Activated CD8-positive, alpha-beta memory T cell treated with anti-CD3 and anti-CD28 coated beads, Interleukin-2, amount 50 U/mL, for 48 hours (primary cell): ENCODE measurements around the gene ZNF609.
"Not testable (repeated sequence)": the region's sequence is repeated elsewhere in the genome, so short reads cannot be mapped to it uniquely, and the experiment has no call there.

ENCODE experiments used
- DNase-seq: peaks from one replicate; pipeline ENCODE4 v3.0.0-alpha.2; 2020

ZNF609 gene

DNA sequence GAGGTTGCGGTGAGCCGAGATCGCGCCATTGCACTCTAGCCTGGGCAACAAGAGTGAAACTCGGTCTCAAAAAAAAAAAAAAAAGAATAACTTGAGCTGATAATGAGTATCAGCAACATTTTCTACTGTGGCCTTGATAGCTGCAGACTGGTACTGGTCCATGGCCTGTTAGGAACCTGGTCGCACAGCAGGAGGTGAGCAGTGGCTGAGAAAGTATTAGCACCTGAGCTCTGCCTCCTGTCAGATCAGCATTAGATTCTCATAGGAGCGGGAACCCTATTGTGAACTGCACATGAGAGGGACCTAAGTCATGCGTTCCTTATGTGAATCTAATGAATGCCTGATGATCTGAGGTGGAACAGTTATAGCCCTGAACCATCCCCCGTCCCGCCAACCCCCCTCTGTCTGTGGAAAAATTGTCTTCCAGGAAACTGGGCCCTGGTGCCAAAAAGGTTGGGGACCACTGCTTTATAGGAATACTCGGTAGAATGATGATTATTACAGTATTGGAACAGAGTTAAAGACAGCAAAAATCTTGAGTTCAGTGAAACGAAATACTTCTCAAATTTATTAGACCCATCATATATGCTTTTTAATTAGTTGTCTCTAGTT is 126.0 kb downstream of the ZNF609 start:
- no peak for DNase-seq

GRCh38 chr15:64586984-64587383 is 126.6 kb downstream of the ZNF609 start:
- DNase-seq, result no peak

DNA sequence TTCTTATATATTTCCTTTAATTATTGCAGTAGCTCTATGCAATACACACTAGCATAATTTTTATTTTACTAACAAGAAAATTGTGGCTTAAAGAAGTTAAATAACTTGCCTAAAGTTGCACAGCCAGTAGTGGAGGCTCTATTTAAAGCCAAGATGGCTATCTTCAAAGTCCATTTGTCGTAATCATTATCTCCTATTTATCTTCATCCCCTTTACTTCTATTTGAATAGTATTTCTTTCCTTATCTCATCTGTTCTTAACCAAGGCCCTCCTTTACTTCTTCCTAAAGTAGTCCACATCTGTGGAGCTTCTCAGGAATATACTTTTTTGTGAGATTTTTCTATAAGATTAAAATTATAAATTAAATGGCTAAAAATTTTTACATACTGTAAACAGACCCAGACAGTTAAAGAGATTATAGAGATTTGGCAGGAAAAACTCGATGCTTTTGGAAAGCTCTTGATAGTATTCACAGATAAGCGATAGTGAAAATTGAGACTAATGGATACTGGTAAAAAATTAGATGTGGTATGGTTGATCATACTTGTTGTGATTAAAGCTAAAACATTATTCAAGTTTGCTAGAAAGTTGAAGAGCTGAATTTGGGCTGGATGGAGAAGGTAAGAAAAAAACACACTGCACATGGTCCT is 129.2 kb downstream of the ZNF609 start:
- DNase-seq, result no peak

GRCh38 chr15:64592845-64593244 is 132.5 kb downstream of the ZNF609 start:
- not testable (repeated sequence) for DNase-seq

DNA sequence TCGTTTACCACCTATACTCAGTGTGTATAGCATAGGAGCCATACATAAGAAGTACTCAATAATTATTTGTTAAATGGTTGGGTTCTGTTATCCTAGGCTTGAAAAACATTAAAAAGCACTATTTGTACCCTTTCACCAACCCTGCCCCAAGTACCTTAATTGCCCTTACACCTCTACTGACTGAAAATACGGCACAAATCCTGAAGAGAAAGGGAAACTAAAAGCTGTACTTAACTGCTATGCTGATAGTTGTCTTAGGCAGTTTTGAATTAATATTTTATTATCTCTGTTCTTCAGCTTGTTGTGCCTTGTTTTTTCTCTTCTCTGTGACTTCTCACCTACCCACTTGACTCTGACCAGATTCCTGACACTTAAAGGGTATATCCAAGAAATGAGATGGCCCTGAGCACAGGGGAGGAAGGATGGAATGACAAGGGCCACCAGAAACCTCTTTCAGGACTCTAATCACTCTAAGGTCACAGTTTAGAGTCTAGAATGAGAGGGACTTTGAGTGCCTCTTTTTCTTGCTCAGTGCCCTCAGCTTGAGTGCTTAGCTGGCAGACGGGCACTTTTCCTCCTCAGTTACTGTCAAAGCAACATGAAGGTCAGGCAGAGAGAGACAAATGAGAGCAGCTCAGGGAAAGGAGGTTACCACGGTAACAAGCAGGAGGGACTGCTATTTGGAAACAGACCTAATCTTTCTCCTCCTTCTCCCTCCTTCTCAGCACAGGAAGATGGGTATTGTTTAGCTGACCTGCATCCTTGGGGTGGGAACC is 136.5 kb downstream of the ZNF609 start:
- DNase-seq, result peak; percentile 46

DNA sequence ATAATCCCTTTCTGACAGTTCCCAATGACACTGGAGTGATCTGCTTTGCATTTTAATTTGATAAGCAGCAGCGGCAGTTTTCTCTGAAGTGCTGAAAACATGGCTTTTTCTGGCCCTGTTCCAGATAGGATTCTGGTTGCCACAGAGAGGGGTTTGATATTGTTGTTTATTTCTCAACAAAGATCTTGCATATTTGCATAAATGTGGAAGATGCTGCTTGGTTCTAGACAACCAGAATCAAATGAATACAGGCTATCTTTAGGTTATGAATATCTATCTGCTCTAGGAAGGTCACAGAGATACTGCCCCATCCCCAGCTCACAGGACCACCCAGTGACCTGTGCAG is 137.1 kb downstream of the ZNF609 start:
- DNase-seq, result peak; percentile 35

- no peak for DNase-seq
These were observed 138.8 kb downstream of the ZNF609 start for GRCh38 chr15:64599226-64599625.

GRCh38 chr15:64599716-64600115 is 139.3 kb downstream of the ZNF609 start:
- DNase-seq, result peak; percentile 26

DNA sequence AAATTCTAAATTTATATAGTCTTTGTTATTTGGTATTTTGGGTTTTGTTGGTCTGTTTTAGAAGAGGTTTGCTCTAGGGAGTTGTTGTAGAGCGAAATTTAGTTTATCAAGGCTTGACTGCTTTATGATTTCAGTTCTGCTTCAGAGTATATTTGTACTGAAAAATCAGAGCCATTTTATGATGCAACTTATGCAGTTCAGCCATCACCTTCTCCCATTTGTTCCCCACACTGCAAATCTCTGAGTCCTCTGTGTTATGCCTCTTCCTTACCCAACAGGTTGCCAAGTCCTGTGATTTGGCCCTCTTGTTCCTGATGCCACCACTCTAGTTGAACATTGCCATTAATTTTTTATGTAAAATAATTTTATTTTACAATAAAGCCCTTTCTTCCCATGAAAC is 140.4 kb downstream of the ZNF609 start:
- DNase-seq, result peak; percentile 30

DNA sequence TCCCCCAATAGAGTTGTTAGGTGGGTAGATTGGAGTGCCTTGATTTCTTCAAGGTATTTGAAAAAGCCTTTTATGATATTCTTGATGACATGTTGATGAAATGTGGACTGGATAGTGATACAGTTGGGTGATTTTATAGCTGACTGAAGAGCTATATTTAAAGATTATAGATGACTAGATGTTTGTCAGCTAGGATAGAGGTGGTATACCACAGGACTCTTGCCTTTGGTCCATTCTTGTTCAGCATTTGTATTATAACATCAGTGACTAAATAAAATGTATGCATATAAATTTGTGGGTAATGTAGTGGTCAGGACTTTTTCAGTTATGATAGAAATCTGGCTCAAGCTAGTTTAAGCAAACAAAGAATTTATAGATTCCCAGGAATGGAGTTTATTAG is 143.9 kb downstream of the ZNF609 start:
- DNase-seq, result no peak

DNA sequence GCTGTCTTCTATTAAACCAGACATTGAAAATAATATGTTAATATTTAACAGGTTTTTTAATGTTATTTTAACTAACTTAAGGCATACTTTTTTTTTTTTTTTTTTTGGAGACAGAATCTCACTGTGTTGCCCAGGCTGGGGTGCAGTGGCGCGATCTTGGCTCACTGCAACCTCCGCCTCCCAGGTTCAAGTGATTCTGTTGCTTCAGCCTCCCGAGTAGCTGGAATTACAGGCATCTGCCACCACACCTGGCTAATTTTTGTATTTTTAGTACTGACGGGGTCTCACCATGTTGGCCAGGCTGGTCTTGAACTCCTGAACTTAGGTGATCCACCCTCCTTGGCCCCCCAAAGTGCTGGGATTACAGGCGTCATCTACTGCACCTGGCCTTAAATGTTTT is 147.0 kb downstream of the ZNF609 start:
- DNase-seq, result peak; percentile 25

- DNase-seq, result peak; percentile 25
These were observed 150.0 kb downstream of the ZNF609 start for GRCh38 chr15:64610257-64610919.

GRCh38 chr15:64611085-64611725 is 150.8 kb downstream of the ZNF609 start:
- no peak for DNase-seq

GRCh38 chr15:64614519-64614918 is 154.1 kb downstream of the ZNF609 start:
- no peak for DNase-seq

GRCh38 chr15:64617727-64618126 is 157.3 kb downstream of the ZNF609 start:
- no peak for DNase-seq

DNA sequence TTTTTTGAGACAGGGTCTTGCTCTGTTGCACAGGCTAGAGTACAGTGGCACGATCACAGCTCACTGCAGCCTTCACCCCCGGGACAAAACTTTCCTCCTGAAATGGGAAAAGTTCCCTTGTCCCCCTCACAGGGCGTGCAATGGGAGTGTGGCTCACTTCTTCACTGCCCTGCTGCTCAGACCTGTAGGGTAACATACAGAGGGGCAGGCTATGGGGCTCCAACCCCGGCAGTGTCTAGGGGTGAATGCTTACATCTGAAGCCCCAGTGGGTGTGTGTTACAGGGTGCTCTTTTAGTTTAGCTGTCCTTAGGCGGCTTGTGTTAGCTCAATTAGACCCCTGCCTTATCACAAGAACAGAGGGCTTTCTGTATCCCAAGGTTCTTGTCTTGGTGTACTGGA is 157.8 kb downstream of the ZNF609 start:
- DNase-seq, result no peak

GRCh38 chr15:64618540-64618939 is 158.2 kb downstream of the ZNF609 start:
- DNase-seq, result no peak

DNA sequence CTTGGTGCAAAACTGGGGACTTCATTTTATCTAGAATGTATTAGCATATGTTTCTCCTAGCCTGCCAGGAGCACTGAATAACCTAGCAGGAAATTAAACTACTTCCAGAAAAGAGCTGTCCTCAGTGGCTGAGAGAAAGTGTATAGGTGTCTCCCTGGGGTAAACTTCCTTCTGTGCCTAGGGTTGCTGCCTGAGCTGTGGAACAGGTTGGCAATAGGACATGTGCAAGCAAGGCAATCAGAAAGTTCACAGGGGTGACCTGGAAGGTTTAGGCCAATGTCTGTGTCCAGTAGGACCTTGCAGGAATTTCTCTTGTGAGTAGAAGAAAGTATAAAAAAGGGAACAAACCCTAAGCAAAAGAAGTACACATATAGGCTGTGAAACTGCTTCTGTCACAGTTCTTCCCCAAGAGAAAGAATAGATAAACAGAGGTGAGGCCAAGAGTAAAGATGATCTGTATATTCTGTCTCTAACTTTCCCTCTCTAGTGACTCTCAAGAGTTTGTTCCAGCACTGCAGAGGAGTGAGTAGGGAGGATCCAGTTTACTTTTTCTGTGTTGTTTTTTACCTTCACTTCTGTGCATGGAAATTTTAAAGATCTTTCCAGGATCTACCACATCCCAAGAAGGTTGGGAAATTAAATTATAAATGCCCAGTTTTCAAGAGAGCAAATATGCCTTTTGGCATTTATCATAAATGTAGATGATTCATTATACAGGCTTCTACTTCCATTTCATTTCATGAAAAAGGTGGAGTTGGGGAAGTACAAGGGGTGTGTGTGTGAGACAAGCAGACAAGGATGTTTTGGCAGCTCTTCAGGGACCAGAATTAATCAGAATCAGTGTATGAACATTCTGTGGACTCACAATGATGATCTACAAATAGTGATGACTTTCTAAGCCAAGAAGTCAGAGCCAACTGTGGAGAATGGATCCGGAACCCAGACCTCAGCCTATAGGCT is 159.8 kb downstream of the ZNF609 start:
- no peak for DNase-seq

- DNase-seq, result no peak
These were observed 160.7 kb downstream of the ZNF609 start for GRCh38 chr15:64621056-64621455.

GRCh38 chr15:64622410-64623260 is 162.3 kb downstream of the ZNF609 start:
- peak; percentile 68 for DNase-seq
